GM19438 (cell line): ENCODE data around the gene PTGR3.

Experiments used
- ATAC-seq: cut with Tn5 transposase; IDR thresholded peaks from one replicate; pipeline ENCODE4 v1.9.1; 2021; ENCODE audit warnings: low read depth; ENCODE audit not compliant: unreplicated experiment

PTGR3 gene

DNA sequence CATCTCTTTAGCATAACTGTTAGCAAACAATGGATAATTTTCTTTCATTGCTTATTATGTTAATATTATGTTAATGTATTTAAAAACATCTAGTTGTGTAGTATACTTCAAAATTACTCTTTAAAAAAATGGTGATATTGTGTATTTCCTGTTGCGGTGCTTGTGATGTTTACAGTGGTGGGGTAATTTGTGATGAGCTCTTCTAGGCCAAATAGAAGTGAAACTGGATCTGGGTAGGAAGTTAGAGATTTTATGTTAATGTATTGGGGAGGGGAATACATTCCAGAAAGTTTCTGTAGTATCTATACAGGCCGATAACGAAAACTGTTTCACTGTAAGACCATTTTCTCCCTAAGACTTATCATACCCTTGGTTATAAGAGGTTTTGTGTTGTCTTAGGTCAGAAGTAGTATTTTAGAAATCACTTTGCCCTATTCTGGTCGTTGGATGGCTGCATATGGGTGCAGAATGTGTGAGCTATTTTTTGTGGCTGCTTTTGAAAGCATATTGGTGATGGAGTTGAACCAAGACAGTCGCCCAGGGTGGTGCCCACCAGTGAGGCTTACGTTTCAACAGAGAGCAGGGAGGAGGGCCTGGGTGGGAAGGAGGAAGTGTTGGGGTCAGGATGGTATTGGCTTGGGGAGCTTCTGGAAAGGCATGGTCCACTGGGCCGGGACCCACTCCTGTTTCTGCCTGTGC, 7.4 kb upstream of the PTGR3 start:
- no peak for ATAC-seq

- ATAC-seq: no peak
Measured at GRCh38 chr18:75215663-75216062, 6.7 kb upstream of the PTGR3 start.

GRCh38 chr18:75214766-75215510, 6.0 kb upstream of the PTGR3 start:
- no peak for ATAC-seq

GRCh38 chr18:75214332-75214690, 5.4 kb upstream of the PTGR3 start:
- no peak for ATAC-seq

- no peak for ATAC-seq
Measured at GRCh38 chr18:75213611-75214331, 4.8 kb upstream of the PTGR3 start.

GRCh38 chr18:75212751-75213090, 3.8 kb upstream of the PTGR3 start:
- ATAC-seq: no peak

GRCh38 chr18:75211953-75212750, 3.2 kb upstream of the PTGR3 start:
- no peak for ATAC-seq

- no peak for ATAC-seq
Measured at GRCh38 chr18:75211626-75211952, 2.6 kb upstream of the PTGR3 start.

DNA sequence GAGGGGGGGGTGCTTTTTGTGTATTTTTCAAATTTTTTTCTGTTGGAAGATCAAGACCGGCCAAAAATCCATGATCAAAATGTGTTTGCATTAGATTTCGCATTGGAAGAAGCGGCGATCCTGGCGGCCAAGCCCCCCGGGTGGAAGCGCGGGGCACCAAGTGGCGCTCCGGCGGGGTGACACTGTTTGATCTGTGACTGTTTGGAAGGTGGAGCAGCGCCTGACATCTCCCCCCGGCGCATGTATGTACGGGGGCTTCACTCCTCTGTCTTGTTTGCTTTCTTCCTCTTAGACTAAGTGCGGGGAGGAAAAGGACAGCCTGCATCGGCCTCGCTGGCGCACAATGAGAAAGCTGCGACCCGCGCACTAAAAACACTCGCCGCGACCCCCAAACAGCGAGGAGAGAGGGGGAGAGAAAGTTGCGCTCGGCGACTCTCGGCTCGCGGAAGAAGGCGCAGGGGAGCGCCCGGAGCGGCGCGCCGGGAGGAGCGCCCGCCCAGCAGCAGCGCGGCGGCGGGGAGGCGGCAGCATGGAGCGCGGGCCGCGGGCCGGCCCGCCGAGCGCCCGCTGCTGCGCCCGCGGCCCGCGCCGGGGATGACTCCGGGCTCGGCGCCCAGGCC, 2.2 kb upstream of the PTGR3 start:
- ATAC-seq: no peak

DNA sequence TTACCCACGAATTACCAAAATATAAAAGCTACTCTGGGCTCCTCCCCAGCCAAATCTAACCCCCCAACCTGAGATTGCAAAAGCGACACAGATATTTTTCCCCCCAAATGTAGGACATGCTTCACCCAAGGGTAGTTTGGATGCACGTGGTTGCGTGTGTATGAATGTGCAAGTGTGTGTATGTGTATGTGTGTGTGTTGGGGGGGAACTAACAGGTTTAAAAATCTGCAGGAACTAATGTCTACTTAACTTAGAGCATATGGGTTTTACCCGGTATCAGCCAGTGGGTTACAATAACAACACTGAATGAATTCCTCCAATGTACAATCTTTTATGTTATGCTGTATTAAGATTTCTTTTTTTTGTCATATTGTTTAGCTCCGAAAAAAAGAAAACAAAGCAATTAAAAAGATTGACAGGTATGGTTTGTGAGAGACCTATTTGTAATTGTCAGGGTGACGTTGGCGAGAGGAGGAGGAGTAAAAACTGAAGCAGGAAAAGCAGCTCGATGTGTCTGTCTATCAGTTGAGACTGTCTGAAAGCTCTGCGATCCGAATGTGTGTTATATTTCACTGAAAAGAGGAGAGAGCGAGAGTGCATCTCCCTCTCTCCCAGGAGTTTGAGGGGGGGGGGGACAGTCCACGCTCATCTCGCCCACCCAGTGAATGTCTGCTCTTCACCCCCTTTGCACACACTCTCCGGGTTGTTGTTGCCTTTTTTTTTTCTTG, 1.5 kb upstream of the PTGR3 start, which contains the start of gene TSHZ1:
Gene TSHZ1 (plus strand): TSS at position 524 of the 728 bp plus-strand sequence. CDS start 1,080 bp downstream, outside the sequence.
- ATAC-seq: peak; percentile 32

DNA sequence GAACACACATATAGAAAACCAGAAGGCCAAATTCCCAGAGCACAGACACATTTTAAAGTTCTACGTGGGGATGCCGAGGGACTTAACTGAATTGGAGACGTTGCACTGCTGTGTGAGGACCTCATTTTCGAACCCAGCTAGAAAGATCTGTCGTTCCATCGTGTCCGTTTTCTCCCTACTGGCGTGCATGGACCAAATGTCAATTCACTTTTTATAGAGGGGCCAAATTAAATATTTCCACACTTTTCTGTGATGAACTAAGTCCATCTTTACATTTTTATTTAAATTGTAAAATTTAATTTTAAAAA, 966 bp upstream of the PTGR3 start:
- no peak for ATAC-seq

- peak; percentile 11 for ATAC-seq
Measured at GRCh38 chr18:75208836-75209128, 157 bp downstream of the PTGR3 start.

DNA sequence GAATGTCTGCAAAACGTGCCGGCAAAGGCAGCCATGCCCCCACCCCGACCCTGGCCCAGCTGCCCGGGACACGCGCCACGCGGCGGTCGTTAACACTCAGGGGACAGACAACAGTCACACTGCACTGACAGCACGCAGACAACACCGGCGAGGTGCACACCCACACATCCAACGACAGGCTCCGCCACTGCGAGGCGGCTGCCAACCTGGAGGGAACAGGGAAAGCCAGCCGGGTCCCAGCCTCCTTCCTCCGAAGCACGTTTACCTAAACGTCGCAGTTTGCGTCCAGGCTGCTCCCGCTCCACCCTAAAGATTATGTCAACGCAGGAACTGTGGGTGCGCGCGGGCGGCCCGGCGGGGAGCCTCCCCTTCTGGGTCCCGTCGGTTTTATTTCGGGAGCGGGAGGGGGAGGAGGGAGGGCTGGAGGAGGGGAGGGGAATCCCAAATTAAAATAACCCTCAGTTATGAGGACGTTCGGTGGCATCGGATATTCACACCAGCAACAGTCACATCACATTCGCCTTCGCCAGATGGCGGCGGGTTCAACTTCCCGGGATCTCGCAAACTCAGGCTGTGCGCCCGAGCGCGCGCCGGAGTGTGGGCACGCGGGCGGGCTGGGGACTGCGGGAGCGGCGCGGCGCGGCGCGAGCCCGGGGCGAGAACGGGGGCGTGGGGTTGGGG, 644 bp downstream of the PTGR3 start:
- peak; percentile 6 for ATAC-seq

GRCh38 chr18:75207310-75208154, 1.4 kb downstream of the PTGR3 start:
- ATAC-seq: peak; percentile 0

- no peak for ATAC-seq
Measured at GRCh38 chr18:75206452-75207309, 2.3 kb downstream of the PTGR3 start.

DNA sequence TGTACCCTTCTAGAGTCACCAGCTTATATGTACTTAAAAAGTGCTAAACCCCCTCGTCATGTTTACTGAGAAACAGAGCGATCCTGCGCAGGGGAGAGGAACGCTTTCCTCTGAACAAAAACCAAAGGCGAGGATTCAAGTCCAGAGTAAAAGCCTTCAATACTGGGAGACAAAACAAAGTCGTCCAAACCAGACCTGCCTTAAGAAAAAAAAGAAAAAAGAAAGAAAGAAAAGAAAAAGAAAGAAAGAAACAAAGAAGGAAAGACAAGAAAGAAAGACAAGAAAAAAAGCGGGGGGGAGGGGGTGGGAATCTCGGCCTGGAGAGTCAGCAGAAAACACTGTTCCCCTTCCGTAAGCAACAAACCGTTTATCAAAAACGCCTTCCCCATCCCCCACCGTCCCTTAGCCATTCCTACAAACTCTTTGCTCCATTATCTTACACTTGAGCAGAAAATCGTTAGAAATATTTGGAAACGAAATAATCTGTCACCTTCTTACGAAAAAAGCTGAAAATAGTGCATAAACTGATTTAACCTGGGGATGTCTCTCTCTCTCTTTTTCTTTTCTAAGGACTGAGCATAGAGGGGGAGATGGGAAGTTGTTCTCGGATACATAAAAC, 3.3 kb downstream of the PTGR3 start:
- no peak for ATAC-seq

DNA sequence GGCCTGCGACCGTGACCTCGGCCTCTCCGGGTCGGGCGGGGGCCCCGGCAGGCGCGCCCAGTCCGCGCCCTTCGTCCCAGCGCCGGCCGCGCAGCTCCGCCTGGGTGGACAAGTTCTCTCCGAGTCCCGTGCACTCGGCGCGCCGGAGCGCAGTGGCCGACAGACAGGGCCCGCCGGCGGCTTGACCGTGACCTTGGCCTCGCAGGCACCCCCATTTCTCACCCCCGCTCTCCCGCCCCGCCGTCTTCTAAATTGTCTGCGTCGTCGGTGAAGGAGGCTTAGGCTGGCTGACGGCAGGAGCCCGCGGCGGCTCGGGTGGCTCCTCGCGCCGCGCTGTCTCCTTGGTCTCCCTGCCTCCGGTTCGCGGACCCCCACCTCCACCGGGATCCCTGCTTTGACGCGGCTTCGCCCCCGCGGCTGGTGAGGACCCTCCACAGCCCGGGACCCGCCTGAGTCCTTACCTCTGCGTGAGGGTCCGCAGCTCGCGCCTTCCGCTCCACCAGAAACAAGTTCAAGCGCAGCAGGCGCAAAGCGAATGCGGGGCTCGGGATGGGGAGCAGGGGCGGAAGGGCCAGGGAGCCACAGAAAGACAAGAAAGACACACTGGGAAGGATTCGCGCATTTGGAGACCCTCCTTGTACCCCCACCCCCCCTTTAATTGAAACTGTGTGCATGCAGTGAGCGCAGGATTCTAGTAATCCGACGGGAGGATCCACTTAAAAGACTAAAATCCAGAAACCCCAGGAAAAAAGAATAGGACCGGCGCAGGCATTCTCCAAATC, 4.0 kb downstream of the PTGR3 start:
- no peak for ATAC-seq
